Measurements from ENCODE around the gene ACSM6. TPM values are rescaled to one million over a fixed set of nuclear protein-coding genes. Genes with fewer than 3 reads are reported as not detected.

ACSM6 gene, protein sequence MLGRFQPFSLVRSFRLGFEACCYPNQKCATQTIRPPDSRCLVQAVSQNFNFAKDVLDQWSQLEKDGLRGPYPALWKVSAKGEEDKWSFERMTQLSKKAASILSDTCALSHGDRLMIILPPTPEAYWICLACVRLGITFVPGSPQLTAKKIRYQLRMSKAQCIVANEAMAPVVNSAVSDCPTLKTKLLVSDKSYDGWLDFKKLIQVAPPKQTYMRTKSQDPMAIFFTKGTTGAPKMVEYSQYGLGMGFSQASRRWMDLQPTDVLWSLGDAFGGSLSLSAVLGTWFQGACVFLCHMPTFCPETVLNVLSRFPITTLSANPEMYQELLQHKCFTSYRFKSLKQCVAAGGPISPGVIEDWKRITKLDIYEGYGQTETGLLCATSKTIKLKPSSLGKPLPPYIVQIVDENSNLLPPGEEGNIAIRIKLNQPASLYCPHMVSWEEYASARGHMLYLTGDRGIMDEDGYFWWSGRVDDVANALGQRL
- total RNA-seq, result not detected
- polyA plus RNA-seq, result not detected
- long read RNA-seq, donor 1, result 0 reads
- long read RNA-seq, donor 2, result 0 reads
- long read RNA-seq, donor 3, result 0 reads
- long read RNA-seq, donor 4, result 0 reads

- Histone ChIP-seq H3K27ac (ENCODE audit: low read length) (no peak within 1 kb of the TSS), H3K9me3 (ENCODE audit: control insufficient read depth, low read length) (no peaks in the 10 kb centered on the region), H3K27me3 (ENCODE audit: control insufficient read depth, insufficient read depth) (no peaks in the 10 kb centered on the region), H3K4me1 (ENCODE audit: control insufficient read depth, insufficient read depth, low read length) (no peaks in the 10 kb centered on the region), H3K4me3 (ENCODE audit: low read length) (no peak within 1 kb of the TSS)
- no peak for ATAC-seq
- intact Hi-C loops (cut with DNase I), result no loop called here
- WGBS, result 77% methylated on average over 1 of the region's 1 CpG
- no peak for DNase-seq
These were observed at the start of gene ACSM6 for GRCh38 chr10:95193944-95194343. ACSM6 (plus strand) TSS chr10:95194238; CDS start chr10:95194486, 248 bp downstream.

GRCh38 chr10:95168694-95169093, 25.3 kb upstream of the ACSM6 start:
- ATAC-seq (no peak), DNase-seq (no peak)
- Histone ChIP-seq H3K27me3 (ENCODE audit: control insufficient read depth, insufficient read depth) (no peaks in the 10 kb centered on the region), H3K4me3 (ENCODE audit: low read length) (no peak overlapping the region), H3K27ac (ENCODE audit: low read length) (no peak overlapping the region), H3K4me1 (ENCODE audit: control insufficient read depth, insufficient read depth, low read length) (no peaks in the 10 kb centered on the region), H3K9me3 (ENCODE audit: control insufficient read depth, low read length) (no peaks in the 10 kb centered on the region)
- intact Hi-C loops (cut with DNase I), result no loop called here
- WGBS, result 89% methylated on average over 4 of the region's 4 CpGs

GRCh38 chr10:95169522-95169921, 24.5 kb upstream of the ACSM6 start:
- Histone ChIP-seq H3K4me1 (ENCODE audit: control insufficient read depth, insufficient read depth, low read length) (no peaks in the 10 kb centered on the region), H3K9me3 (ENCODE audit: control insufficient read depth, low read length) (no peaks in the 10 kb centered on the region), H3K27ac (ENCODE audit: low read length) (no peak overlapping the region), H3K4me3 (ENCODE audit: low read length) (no peak overlapping the region), H3K27me3 (ENCODE audit: control insufficient read depth, insufficient read depth) (no peaks in the 10 kb centered on the region)
- intact Hi-C loops (cut with DNase I), result no loop called here
- DNase-seq, result no peak
- no peak for ATAC-seq
- 96% methylated on average over 1 of the region's 1 CpG for WGBS

GRCh38 chr10:95170790-95171189, 23.2 kb upstream of the ACSM6 start:
- no peak overlapping the region for H3K4me3 ChIP-seq (ENCODE audit: low read length)
- no peaks in the 10 kb centered on the region for H3K27me3 ChIP-seq (ENCODE audit: control insufficient read depth, insufficient read depth)
- H3K9me3 ChIP-seq (ENCODE audit: control insufficient read depth, low read length), result no peaks in the 10 kb centered on the region
- H3K27ac ChIP-seq (ENCODE audit: low read length), result no peak overlapping the region
- intact Hi-C loops (cut with DNase I), result loop anchor here in 1 of 4 donors (10.0 kb wide), 1 partner anchor 206 kb away; no protein-coding TSS in a partner anchor
- DNase-seq (peak in 1 of 3 donors; percentile 51), ATAC-seq (no peak)
- WGBS, result 88% methylated on average over 2 of the region's 2 CpGs
- no peaks in the 10 kb centered on the region for H3K4me1 ChIP-seq (ENCODE audit: control insufficient read depth, insufficient read depth, low read length)

DNA sequence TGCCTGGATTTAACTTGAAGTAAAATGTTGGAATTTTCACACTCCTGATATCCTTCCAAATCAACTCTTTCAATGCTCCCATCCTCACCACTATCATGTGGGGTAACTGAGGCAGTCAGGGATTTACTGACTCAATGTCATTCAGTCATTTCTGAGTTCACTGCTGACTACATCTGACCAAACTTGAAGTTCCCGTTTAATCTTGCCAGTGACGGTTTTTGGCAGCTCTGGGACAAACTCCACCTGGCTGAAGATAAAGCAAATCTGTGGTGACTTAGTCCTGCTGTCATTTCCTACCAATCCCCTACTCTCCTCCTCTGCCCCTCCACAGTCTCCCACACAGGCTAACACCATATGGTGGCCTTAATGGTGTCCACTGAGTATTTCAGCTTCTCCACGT, 22.7 kb upstream of the ACSM6 start:
- ATAC-seq, result no peak
- DNase-seq, result no peak
- 46% methylated on average over 3 of the region's 3 CpGs for WGBS
- Histone ChIP-seq H3K9me3 (ENCODE audit: control insufficient read depth, low read length) (no peaks in the 10 kb centered on the region), H3K27ac (ENCODE audit: low read length) (no peak overlapping the region), H3K4me3 (ENCODE audit: low read length) (no peak overlapping the region), H3K27me3 (ENCODE audit: control insufficient read depth, insufficient read depth) (no peaks in the 10 kb centered on the region), H3K4me1 (ENCODE audit: control insufficient read depth, insufficient read depth, low read length) (no peaks in the 10 kb centered on the region)
- intact Hi-C loops (cut with DNase I), result loop anchor here in 1 of 4 donors (10.0 kb wide), 1 partner anchor 207 kb away; no protein-coding TSS in a partner anchor

DNA sequence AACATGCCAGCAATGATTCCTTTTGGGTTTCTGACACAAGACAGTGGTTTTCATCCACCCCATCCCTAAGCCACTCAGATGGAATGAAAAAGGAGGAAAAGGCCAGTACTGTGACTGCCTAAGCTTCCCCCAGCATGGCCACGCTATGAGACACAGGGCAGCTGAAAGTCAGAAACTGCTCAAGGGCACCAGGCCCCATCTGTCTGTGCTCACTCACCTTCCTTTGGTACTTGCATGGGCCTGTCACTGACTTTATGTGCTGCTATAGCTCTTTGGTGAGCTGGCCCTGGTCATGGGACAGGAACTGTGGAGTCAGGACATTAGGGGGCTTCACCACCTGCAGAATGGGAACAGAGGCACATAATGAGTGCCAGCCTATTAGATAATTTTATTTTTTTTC, 21.2 kb upstream of the ACSM6 start:
- Histone ChIP-seq H3K4me1 (ENCODE audit: control insufficient read depth, insufficient read depth, low read length) (no peaks in the 10 kb centered on the region), H3K4me3 (ENCODE audit: low read length) (no peak overlapping the region), H3K27ac (ENCODE audit: low read length) (no peak overlapping the region), H3K27me3 (ENCODE audit: control insufficient read depth, insufficient read depth) (no peaks in the 10 kb centered on the region), H3K9me3 (ENCODE audit: control insufficient read depth, low read length) (no peaks in the 10 kb centered on the region)
- DNase-seq (no peak), ATAC-seq (no peak)
- intact Hi-C loops (cut with DNase I), result loop anchor here in 1 of 4 donors (10.0 kb wide), 1 partner anchor 208 kb away; no protein-coding TSS in a partner anchor
- 78% methylated on average over 1 of the region's 1 CpG for WGBS

DNA sequence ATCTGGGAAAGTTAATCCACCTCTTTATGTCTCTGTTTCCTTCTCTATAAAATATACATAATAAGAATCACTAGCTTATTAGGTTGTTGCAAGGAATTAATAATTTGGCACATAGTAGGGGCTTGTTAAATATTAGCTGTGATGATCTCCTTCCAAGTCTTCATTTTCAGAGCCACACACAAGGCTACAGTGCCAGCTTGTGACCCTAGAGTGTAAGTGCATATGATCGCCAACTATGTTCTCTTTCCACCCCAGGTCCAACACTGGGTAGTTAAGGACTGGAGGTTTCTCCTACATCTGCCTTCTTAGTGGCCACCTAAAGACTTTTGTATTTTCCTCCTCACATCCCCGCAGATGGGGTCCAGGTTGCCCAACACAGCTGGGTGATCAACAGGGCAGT, 17.9 kb upstream of the ACSM6 start:
- intact Hi-C loops (cut with DNase I), result loop anchor here in 1 of 4 donors (10.0 kb wide), 1 partner anchor 211 kb away; no protein-coding TSS in a partner anchor
- no peaks in the 10 kb centered on the region for H3K27me3 ChIP-seq (ENCODE audit: control insufficient read depth, insufficient read depth)
- H3K9me3 ChIP-seq (ENCODE audit: control insufficient read depth, low read length), result no peaks in the 10 kb centered on the region
- ATAC-seq, result no peak
- no peak overlapping the region for H3K4me3 ChIP-seq (ENCODE audit: low read length)
- no peak overlapping the region for H3K27ac ChIP-seq (ENCODE audit: low read length)
- WGBS, result 93% methylated on average over 2 of the region's 2 CpGs
- DNase-seq, result no peak
- no peaks in the 10 kb centered on the region for H3K4me1 ChIP-seq (ENCODE audit: control insufficient read depth, insufficient read depth, low read length)

- H3K4me3 ChIP-seq (ENCODE audit: low read length), result no peak overlapping the region
- no peak overlapping the region for H3K27ac ChIP-seq (ENCODE audit: low read length)
- ATAC-seq (no peak), DNase-seq (no peak)
- H3K4me1 ChIP-seq (ENCODE audit: control insufficient read depth, insufficient read depth, low read length), result no peaks in the 10 kb centered on the region
- intact Hi-C loops (cut with DNase I), result loop anchor here in 1 of 4 donors (10.0 kb wide), 1 partner anchor 213 kb away; no protein-coding TSS in a partner anchor
- no peaks in the 10 kb centered on the region for H3K27me3 ChIP-seq (ENCODE audit: control insufficient read depth, insufficient read depth)
- H3K9me3 ChIP-seq (ENCODE audit: control insufficient read depth, low read length), result no peaks in the 10 kb centered on the region
These were observed 16.6 kb upstream of the ACSM6 start for GRCh38 chr10:95177429-95177828.

- no peak for ATAC-seq
- H3K27me3 ChIP-seq (ENCODE audit: control insufficient read depth, insufficient read depth), result no peaks in the 10 kb centered on the region
- H3K4me3 ChIP-seq (ENCODE audit: low read length), result no peak overlapping the region
- WGBS, result 53% methylated on average over 1 of the region's 1 CpG
- H3K9me3 ChIP-seq (ENCODE audit: control insufficient read depth, low read length), result no peaks in the 10 kb centered on the region
- H3K4me1 ChIP-seq (ENCODE audit: control insufficient read depth, insufficient read depth, low read length), result no peaks in the 10 kb centered on the region
- intact Hi-C loops (cut with DNase I), result loop anchor here in 1 of 4 donors (10.0 kb wide), 1 partner anchor 213 kb away; no protein-coding TSS in a partner anchor
- DNase-seq, result no peak
- no peak overlapping the region for H3K27ac ChIP-seq (ENCODE audit: low read length)
These were observed 15.8 kb upstream of the ACSM6 start for GRCh38 chr10:95178266-95178665.

GRCh38 chr10:95178797-95179196, 15.2 kb upstream of the ACSM6 start:
- 85% methylated on average over 1 of the region's 1 CpG for WGBS
- intact Hi-C loops (cut with DNase I), result loop anchor here in 1 of 4 donors (10.0 kb wide), 1 partner anchor 214 kb away; no protein-coding TSS in a partner anchor
- ATAC-seq (no peak), DNase-seq (no peak)
- Histone ChIP-seq H3K4me3 (ENCODE audit: low read length) (no peak overlapping the region), H3K4me1 (ENCODE audit: control insufficient read depth, insufficient read depth, low read length) (no peaks in the 10 kb centered on the region), H3K9me3 (ENCODE audit: control insufficient read depth, low read length) (no peaks in the 10 kb centered on the region), H3K27me3 (ENCODE audit: control insufficient read depth, insufficient read depth) (no peaks in the 10 kb centered on the region), H3K27ac (ENCODE audit: low read length) (no peak overlapping the region)

- Histone ChIP-seq H3K4me1 (ENCODE audit: control insufficient read depth, insufficient read depth, low read length) (no peaks in the 10 kb centered on the region), H3K27ac (ENCODE audit: low read length) (no peak overlapping the region), H3K9me3 (ENCODE audit: control insufficient read depth, low read length) (no peaks in the 10 kb centered on the region), H3K4me3 (ENCODE audit: low read length) (no peak overlapping the region), H3K27me3 (ENCODE audit: control insufficient read depth, insufficient read depth) (no peaks in the 10 kb centered on the region)
- no peak for DNase-seq
- WGBS, result 47% methylated on average over 2 of the region's 2 CpGs
- intact Hi-C loops (cut with DNase I), result loop anchor here in 1 of 4 donors (5.0 kb wide), 1 partner anchor 181 kb away; no protein-coding TSS in a partner anchor
- no peak for ATAC-seq
These were observed 12.3 kb upstream of the ACSM6 start for GRCh38 chr10:95181726-95182125.

All from right cardiac atrium (tissue), 5 donors.